KOPT-K1 (cell line): Measurements from ENCODE around the gene WDR38.

ENCODE experiments used
- H3K27ac ChIP-seq: fragments of 200-600 bp; sonication (generic); 2 replicates; pipeline ENCODE4 v1.5.1; 2016; ENCODE audit warnings: antibody characterized with exemption, mild to moderate bottlenecking, low read depth, low read length; ENCODE audit not compliant: poor library complexity, severe bottlenecking
- H3K36me3 ChIP-seq: fragments of 200-600 bp; sonication (generic); 2 replicates; pipeline ENCODE4 v1.5.1; 2017; ENCODE audit warnings: antibody characterized with exemption, mild to moderate bottlenecking, low read length, moderate library complexity; ENCODE audit not compliant: insufficient read depth
- H3K9me3 ChIP-seq: fragments of 200-600 bp; sonication (generic); 2 replicates; pipeline ENCODE4 v1.5.1; 2017; ENCODE audit warnings: antibody characterized with exemption, low read length, mild to moderate bottlenecking; ENCODE audit not compliant: insufficient read depth, poor library complexity, severe bottlenecking

The WDR38 gene

DNA sequence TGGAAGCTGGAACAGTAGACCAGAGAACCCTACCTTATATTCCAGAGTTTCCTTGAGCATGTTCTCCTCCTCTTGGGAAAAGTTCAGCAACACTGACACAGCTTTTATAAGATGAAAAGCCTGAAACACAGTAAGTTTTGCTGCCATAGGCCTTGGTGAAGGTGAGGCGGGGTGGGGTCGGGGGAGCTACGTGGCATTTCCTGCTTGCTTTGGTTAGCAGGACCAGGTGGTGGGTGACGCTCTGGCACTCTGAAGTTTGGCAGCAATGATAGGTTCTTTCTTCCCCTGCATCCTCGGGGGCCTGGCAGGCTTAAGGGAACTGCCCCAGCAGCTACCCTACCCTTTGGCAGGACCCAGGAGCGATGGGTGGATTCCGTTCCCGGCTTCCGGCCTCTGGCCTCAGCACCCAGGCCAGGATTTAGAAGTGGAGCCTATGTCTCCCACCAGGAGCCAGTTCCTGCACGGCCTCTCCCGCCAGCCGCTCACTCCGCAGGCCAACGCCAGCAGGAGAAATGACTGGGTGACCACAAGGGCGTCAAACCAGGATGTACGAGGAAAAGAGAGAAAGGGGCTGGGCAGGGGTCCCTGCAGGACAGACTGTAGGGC is 28.0 kb downstream of the WDR38 start:
- peaks cover 82% of the 10 kb centered on the region for H3K36me3 ChIP-seq
- no peak overlapping the region for H3K27ac ChIP-seq
- H3K9me3 ChIP-seq: no peaks in the 10 kb centered on the region

DNA sequence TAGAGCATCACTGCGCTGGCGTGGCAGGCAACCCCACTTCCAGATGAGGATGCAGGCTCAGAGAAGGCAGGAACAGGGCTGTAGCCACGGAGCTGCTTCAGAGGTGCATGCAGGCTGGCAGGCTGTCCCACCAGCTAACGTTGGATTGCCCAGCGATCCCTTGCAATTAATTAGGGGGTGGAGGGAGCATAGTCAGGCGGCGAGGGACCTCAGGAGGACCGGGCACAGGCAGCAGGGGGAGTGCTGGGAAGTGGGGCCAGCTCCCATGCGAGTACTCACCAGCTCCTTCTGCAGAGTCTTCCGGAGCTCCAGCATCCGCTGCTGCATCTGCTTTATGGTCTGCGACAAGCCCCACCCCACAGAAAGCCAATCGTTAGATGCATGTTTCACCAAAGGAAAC is 29.0 kb downstream of the WDR38 start:
- no peak overlapping the region for H3K27ac ChIP-seq
- no peaks in the 10 kb centered on the region for H3K9me3 ChIP-seq
- peaks cover 82% of the 10 kb centered on the region for H3K36me3 ChIP-seq

DNA sequence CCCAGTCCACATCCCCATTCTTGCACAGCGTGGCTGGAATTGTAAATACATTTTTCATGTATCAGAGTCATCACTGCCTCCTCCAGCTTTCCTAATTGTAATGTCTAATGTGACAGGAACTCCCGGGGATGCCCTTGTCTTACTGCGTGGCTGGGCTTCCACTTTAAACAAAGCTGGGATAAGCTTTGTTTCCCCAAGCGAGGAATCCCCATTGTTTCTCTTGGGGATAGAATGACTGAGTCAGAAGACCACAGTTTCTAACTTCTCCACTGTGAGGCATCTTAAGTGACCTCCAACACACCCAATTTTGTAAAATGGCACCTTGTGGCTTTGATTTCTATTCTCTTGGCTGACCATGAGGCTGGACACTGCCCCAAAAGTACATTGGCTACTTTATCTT is 31.1 kb downstream of the WDR38 start:
- Histone ChIP-seq H3K27ac (no peak overlapping the region), H3K9me3 (no peaks in the 10 kb centered on the region), H3K36me3 (peaks cover 80% of the 10 kb centered on the region)

DNA sequence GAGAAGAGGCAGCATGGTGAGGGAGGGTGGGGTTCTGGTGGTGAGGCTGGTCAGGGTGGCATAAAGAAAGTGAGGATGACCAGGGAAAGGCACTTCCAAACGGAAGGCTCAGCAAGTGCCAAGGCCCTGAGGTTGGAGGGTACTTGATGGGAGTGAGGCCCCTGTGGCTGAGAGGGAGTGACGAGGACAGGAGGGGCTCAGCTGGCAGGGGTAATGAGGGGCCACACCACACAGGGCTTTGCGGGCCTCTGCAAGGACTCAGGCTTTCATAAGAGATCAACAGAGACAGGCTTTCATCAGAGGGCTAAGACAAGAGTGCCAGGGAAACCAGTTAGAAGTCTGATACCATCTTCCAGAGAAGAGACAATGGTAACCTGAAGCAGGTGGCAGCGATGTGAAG is 32.3 kb downstream of the WDR38 start:
- Histone ChIP-seq H3K36me3 (peaks cover 80% of the 10 kb centered on the region), H3K27ac (no peak overlapping the region), H3K9me3 (no peaks in the 10 kb centered on the region)

DNA sequence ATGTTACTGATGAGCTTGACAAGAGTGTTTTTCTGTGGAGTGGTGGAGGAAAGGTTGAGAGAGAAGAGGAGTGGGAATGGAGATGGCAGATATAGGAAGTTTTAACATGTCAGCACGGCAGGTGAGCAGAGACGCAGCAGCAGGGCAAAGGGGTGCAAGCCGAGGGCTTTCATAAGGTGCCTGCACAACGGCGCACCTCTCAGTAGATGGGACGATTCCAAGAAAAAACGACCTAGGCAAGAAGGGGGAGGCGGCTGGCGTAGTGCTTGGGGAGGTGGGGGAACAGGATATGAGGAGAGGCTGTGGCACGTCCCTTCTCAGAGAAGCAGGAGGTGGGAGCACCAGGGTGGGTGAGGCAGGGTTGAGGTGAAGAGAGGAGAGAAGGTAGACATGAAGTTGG is 33.2 kb downstream of the WDR38 start:
- Histone ChIP-seq H3K9me3 (no peaks in the 10 kb centered on the region), H3K27ac (no peak overlapping the region), H3K36me3 (peaks cover 80% of the 10 kb centered on the region)

DNA sequence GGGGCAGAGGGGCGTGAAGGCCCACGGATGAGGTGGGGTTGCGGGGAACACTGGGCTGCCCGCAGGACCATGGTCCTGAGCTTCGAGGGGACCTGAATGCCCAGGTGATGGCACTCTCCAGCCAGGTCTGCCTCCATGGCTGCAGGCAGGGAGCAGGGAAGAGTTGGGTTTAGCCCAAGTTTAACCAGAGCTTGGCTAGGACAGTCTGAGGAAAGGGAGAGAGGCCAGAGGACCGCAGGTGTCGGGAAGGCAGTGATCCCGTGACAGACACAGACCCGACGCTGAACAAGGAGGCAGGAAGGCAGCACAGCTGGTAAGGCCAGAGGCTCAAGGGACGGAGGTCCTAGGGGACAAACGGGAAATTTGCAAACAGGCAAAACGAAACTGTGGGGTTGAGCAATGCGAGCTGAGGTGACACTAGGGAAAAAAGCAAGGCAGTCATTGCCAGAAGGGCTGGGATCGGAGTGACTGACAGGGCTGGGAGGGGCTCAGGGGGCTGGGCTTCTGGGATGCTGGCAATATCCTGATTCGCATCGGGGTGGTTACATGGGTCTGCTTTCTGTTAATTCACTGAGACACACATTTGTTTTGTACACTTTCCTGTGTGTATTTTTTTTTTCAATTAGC is 33.7 kb downstream of the WDR38 start:
- Histone ChIP-seq H3K36me3 (peaks cover 77% of the 10 kb centered on the region), H3K27ac (no peak overlapping the region), H3K9me3 (no peaks in the 10 kb centered on the region)

DNA sequence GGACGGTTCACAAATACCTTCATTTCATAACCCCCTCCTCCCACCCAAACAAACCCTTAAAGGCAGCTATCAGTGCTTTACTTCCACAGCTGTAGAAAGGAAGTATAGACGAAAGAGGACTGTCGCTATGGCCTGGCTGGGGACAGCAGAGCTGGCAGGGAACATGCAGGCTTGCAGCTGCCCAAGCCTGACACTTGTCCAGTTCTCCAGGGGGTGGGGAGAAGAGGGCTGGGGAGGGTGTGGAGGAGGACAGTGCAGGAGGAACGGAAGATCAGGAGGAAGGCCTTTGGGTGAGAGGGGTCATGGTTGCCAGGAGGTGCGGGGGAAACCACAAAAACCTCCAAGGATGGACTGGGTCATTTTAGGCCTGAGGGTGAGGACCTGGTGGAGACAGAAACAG is 34.6 kb downstream of the WDR38 start:
- Histone ChIP-seq H3K9me3 (no peaks in the 10 kb centered on the region), H3K36me3 (peaks cover 70% of the 10 kb centered on the region), H3K27ac (no peak overlapping the region)

DNA sequence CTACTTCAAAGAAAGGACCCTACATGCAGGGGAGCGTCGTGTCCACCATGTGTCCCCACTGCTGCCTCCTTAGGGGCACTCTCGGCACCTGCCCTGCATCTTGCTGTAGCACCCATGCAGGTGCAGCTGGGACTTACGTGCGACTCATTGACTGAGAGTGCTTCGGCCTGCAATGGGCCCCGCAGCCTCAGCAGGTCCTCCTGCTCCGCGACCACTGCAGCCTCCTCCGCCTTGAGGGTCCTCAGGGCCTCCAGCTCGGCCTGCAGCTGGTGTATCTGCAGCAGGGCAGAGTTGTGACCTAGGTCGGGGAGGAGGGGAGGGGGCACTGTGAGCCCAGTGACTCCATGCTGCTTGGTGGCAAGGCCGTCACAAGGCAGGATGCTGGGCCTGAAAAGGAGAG is 35.7 kb downstream of the WDR38 start:
- Histone ChIP-seq H3K9me3 (no peaks in the 10 kb centered on the region), H3K27ac (no peak overlapping the region), H3K36me3 (peaks cover 80% of the 10 kb centered on the region)

DNA sequence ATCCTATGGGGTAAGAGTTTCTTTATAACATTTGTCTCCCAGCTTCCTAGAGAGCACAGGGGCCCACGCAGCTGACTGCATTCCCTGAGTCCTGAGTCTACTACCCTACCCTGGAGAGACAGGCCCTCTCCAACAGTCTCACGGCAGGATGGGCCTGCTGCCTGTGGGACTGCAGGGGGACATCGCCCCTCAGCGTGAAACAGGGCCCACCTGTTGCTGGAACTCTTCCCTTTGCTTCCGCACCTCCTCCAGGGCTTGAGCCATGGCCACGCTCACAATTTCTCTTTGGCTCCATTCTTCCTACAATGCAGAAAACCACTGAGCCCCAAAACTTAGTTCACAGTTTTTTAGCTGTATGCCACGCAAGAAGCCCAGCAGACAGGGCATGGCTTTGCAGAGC is 36.9 kb downstream of the WDR38 start:
- Histone ChIP-seq H3K36me3 (peaks cover 78% of the 10 kb centered on the region), H3K9me3 (no peaks in the 10 kb centered on the region), H3K27ac (no peak overlapping the region)

DNA sequence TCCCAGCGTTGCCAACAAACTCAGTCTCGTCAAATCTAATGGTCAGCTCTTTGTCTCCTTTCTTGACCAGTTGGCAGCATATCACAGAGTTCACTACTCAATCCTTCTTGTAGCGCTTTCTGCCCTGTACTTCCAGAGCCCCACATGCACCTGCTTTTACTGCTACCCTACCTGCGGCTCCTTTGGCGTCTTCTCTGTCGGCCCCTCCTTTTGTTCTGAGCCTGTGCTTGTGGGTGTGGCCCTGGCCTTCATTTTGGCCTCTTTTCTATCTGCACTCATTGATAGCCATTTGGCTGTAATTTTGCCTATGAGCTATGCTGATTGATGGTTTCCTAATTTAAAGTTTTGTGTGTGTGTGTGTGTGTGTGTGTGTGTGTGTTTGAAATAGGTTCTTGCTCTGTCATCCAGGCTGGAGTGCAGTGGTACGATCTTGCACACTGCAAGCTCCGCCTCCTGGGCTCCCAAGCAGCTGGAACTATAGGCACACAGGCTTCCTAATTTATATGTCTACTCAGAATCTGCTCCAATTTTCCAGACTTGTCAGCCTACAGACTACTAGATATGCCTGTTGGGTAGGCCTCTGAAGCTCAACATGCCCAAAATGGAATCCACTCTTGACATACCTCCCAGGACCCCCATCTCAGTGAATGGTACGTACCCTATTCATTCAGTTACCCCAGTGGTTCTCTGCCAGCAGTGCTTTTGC is 40.9 kb downstream of the WDR38 start:
- Histone ChIP-seq H3K27ac (no peak overlapping the region), H3K9me3 (no peaks in the 10 kb centered on the region), H3K36me3 (peaks cover 72% of the 10 kb centered on the region)

DNA sequence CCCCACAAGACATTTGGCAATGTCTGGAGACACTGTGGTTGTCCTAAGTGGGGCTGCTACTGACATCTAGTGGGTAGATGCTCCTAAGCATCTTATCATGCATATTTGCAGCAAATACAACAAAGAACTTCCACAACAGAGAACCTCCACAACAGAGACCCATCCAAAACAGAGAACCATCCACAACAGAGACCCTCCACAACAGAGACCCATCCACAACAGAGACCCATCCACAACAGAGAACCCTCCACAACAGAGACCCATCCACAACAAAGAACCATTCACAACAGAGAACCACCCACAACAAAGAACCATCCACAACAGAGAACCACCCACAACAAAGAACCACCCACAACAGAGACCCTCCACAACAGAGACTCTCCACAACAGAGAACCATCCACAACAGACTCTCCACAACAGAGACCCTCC is 41.5 kb downstream of the WDR38 start:
- Histone ChIP-seq H3K36me3 (peaks cover 72% of the 10 kb centered on the region), H3K27ac (no peak overlapping the region), H3K9me3 (no peaks in the 10 kb centered on the region)

DNA sequence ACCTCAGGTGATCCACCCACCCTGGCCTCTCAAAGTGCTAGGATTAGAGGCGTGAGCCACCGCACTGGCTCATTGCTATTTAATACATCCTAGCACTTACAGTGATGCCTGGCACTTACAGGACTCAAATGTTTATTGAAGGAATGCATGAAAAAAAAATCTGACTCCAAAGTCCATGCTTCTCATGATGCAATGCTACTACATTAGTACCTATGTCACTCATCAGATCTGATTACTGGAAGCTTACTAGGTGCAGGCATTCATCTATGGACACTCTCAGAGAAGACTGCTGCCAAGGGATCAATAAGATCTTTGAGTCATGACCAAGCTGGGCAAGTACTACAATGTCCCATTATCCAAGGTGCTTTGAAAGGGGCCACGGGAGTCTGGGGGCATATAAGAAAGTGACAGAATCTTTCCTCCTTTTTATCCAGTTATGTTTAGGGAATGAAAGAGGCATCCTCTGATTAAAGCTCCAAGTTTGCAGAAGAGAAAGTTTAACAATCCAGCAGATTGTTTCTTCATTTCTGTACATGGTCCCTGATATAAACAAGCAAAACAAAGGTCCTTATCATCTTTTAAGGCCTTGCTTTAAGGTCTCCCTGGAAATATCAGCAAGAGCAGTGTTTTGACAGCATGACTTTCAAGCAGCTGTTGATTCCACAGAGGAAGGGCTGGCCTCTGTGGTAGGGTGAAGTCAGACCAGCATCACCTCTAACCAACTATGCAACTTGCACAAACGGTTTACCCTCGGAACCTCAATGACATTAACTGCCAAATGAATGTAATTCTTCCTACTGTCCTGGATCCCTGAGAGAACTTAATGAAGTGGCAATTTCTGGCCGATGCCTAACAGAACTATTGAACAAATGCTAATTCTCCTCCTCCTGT is 44.6 kb downstream of the WDR38 start:
- no peaks in the 10 kb centered on the region for H3K9me3 ChIP-seq
- peaks cover 69% of the 10 kb centered on the region for H3K36me3 ChIP-seq
- H3K27ac ChIP-seq: no peak overlapping the region

DNA sequence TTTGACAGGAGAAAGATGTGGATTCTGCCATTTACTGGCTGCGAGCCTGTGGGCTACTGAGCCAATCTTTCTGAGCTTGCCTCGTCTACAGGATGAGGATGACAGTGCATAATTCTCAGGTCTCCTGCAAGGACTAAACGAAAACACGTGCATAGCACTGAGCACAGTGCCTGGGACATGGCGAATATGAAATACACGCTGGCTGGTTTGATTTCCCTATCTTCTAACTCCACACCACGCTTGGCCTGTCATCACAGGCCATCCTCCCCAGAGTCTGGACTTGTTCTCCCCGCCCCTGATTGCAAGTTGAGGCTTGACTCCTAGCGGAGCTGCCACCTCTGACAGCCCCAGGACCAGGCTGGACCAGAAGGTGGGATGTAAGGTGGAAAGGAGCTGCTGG is 46.6 kb downstream of the WDR38 start:
- no peaks in the 10 kb centered on the region for H3K9me3 ChIP-seq
- H3K27ac ChIP-seq: no peak overlapping the region
- H3K36me3 ChIP-seq: peaks cover 63% of the 10 kb centered on the region

DNA sequence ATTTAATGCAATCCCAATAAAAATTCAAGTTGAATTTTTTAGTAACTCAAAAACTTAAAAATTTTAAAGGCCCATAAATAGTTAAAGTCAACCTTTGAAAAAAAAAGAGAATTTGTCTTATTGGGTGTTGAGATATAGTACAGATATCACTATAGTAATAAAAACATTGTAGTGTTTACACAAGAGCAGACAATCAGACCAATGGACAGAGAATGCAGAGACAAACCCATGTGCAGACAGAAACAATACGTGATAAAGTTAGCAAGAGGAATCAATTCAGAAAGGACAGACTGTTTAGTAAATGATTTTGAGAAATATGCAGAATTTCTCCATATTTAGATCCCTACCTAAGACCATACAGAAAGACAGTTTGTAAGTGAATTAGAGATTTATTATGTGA is 53.7 kb downstream of the WDR38 start:
- Histone ChIP-seq H3K36me3 (peaks cover 48% of the 10 kb centered on the region), H3K27ac (no peak overlapping the region), H3K9me3 (no peaks in the 10 kb centered on the region)
